Liver (tissue), 3 donors: ENCODE measurements around the gene DDX25.

Experiments
- CTCF ChIP-seq: fragments of 150-350 bp; IDR thresholded peaks from 2 replicates; pipeline ENCODE4 v1.5.1; 2017; ENCODE audit warnings: improper control_type of control experiment, low read depth, low read length; ENCODE audit not compliant: missing input control
- FOXA2 ChIP-seq: IDR thresholded peaks from 2 replicates; pipeline ENCODE4 v1.6.1; 2016; ENCODE audit warnings: antibody characterized with exemption
- HNF4A ChIP-seq, 2 donors: conservative IDR thresholded peaks; 2 replicates each; pipeline ENCODE4 v1.6.1; 2016; ENCODE audit warnings: antibody characterized with exemption in 2 of 2, mild to moderate bottlenecking in 2 of 2
- MAX ChIP-seq: IDR thresholded peaks from 2 replicates; pipeline ENCODE4 v1.6.1; 2016; ENCODE audit warnings: antibody characterized with exemption
- TAF1 ChIP-seq: conservative IDR thresholded peaks from 2 replicates; pipeline ENCODE4 v1.6.1; 2016; ENCODE audit warnings: antibody characterized with exemption, mild to moderate bottlenecking
- ZBTB33 ChIP-seq: IDR thresholded peaks from 2 replicates; pipeline ENCODE4 v1.6.1; 2016; ENCODE audit warnings: antibody characterized with exemption
- donor health status: healthy.
- donor health status: healthy.

GRCh38 chr11:125881291-125881690, 23.0 kb upstream of the DDX25 start:
- no peak for TF ChIP-seq HNF4A (conservative IDR thresholded peaks at IDR 0.05)
- TF ChIP-seq CTCF: no peak
- no peak for TF ChIP-seq MAX
- TF ChIP-seq ZBTB33: no peak
- TF ChIP-seq TAF1: no peak
- no peak for TF ChIP-seq FOXA2
